CD4-positive, alpha-beta T cell treated with Interferon alpha-2 for 1 hour (primary cell): ENCODE data around the gene CBARP.

Experiments
- DNase-seq, 2 donors: peaks; one replicate each; pipeline ENCODE4 v3.0.0-alpha.2; 2020 to 2022

The CBARP gene

DNA sequence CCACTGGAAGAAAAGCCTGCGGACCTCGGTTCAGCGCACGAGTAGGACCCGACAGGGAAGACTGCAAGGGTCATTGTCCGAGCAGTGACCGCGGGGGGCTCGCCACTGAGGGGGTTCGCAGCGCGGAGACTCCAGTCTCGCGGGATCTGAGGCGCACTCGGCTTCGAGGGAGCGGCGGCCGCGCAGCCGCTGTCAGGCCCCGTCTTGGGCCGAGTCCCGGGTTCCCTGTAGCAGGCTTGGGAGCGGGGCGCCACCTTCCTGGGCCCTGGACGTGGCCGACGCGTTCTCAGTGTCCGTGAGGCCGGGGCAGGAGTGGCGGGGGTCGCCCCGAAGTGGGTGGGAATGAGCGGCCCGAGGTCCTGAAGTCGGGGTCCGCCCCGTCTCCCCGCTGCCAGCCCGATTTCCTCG lies 37.1 kb upstream of the CBARP start:
- no peak for DNase-seq

DNA sequence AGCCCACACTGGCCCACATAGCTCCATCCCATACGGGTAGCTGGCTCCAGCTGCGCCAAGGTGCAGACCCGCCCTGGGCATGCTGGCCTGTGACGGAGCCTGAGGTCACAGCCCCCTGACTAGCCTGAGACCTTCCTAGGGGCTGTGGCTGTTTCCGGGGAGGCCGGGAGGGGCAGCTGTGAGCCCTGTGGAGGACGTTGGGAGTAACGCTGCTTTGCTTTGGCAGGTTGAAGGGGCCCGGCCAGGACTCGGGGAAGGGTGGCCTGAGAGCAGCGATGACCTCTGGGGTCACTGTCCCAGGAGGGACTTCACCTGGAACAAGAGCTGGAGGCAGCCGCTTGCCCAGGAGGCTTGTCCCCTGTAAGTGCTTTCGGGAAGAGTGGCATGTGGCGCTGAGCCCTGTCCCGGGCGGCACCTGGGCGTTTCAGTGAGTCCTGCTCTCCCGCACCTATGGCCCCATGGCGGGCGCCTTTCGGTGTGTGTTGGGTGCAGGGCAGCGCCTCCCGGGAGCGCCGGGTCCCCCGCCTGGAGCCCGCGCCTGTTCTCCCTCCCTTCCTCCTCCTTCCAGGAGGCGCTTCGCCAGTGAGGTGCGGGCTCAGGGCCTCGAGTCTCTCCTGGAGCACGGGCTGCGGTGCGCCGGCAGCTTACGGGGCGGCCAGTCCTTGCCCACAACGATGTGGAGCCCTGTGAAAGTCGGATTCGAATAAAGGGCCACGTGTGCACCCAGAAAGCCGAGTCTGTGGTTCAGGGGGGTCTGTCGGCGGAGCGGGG lies 36.5 kb upstream of the CBARP start:
- DNase-seq, result no peak

- no peak for DNase-seq
Measured at GRCh38 chr19:1273263-1274041, 35.6 kb upstream of the CBARP start.

- DNase-seq, result no peak
Measured at GRCh38 chr19:1272423-1273262, 34.8 kb upstream of the CBARP start.

- DNase-seq, result no peak
Measured at GRCh38 chr19:1271528-1272422, 34.0 kb upstream of the CBARP start.

DNA sequence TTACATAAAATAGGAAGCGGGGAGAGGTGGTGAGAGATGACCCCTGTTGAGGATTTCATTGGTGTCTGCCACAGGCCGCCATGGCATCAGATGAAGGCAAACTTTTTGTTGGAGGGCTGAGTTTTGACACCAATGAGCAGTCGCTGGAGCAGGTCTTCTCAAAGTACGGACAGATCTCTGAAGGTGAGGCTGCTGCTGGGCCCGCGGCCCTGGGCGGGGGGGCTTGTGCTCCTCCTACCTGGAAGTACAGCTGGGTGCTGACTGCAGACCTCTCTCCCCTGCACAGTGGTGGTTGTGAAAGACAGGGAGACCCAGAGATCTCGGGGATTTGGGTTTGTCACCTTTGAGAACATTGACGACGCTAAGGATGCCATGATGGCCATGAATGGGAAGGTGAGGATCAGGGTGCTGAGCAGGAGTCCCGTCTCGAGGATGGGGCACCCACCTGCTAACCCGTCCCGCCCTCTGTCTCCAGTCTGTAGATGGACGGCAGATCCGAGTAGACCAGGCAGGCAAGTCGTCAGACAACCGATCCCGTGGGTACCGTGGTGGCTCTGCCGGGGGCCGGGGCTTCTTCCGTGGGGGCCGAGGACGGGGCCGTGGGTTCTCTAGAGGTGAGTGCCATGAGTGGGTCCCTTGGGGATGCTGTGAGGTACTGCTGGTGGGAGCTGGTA lies 33.2 kb upstream of the CBARP start:
- DNase-seq, result no peak

DNA sequence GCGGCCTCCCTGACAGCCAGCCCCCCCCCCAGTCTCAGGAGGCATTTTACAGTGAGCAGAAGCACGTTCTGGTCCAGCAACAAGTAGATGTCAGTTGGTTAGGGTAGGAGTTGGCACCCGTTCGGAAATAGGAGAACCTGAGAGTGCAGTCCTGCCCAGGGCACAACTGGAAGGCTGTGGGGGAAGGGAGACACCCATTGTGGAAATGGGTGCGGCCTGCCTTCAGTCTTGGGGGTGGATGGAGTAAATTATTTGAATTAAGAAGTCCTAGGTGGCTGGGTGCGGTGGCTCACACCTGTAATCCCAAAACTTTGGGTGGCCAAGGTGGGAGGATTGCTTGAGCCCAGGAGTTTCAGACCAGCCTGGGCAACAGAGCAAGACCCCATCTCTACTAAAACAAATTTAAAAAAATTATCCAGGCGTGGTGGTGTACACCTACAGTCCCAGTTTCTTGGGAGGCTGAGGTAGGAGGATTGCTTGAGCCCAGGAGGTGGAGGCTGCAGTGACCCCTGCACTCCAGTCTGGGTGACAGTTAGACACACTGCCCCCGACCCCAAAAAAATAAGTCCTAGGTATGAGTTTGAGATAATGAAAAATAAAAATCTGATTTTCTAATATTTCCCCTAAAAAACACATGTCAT lies 32.5 kb upstream of the CBARP start:
- DNase-seq, result no peak

DNA sequence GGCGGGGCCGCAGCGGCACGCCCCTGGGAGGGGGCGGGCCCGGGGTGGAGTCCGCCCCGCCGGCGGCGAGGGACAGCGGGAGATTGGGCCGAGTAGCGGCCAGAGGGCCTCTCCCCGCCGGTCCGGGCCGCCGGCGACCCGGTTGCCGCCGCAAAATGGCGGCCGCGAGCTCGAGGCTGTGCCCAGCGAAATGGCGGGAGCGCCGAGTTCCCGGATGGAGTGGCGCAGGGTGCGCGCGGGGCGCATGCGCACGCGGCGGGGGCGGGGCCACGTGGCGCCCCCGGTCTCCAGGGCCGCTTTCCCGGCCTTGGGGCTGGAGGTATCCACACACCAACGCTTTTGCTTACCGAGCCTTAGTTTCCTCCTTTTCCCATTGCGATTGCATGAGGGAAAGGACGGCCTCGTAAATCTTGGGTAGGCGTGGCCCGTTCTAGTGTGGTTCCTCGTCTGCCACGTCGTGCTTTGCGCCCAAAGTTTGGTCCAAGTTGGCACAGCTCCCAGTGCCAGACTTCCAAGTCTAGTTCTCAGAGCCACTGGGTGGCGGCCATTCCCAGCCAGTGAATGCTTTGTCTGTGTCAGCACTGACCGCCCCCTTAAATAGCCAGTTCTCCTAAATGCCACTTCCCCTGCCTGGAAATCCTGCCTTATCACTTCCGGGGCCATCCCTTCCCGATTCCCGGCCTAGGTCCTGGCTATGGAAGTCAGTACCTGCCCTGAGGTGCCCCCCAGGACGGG lies 31.8 kb upstream of the CBARP start:
- peak; percentile 86 to 90 for DNase-seq

- DNase-seq, result peak; percentile 100
Measured at GRCh38 chr19:1269065-1269477, 31.3 kb upstream of the CBARP start, which contains the start of gene CIRBP. CIRBP (plus strand) TSS chr19:1269332; CDS start chr19:1270934, 1,602 bp downstream.

DNA sequence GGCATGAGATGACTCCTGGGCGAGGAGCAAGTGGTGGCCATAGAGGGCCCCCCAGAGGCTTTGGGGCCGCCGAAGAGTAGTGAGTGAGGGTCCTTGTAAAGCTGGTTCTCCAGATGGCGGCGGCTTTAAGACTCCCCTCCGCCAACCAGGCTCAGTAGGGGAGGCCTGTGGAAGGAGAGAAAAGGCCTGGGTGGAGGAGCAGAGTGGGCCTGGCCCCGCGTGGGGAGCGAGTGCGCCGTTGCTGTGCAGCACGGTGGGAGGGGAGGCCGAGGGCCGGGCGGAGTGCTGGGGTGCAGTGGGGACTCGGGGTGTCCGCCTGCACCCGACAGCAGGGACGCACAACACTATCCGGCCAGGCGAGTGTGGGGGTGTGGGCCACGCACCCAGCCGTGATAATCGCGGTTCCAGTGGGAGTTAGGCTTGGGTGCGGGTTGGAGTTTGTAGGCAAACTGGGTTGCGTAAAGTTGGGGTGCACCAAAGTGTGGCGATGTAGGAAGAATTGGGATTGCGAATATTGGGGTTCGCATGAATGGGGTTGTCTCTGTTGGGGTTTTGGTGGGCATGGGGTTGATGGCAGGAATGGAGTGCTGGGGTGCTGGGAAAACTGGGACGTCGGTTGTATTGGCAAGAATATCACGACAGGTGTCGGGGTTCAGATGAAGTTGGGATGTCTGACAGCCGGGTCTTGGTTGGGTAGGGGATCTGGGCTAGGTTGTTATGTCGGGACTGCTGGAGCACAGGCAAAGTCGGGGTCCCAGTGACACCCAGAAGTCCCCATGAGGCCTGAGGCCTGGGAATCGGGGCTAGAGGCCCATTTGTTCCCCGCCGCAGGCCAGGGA lies 30.6 kb upstream of the CBARP start:
- peak in 1 of 2 donors; percentile 3 for DNase-seq

GRCh38 chr19:1267477-1268225 lies 29.8 kb upstream of the CBARP start:
- DNase-seq, result no peak

GRCh38 chr19:1266916-1267476 lies 29.2 kb upstream of the CBARP start:
- peak; percentile 64 to 74 for DNase-seq

DNA sequence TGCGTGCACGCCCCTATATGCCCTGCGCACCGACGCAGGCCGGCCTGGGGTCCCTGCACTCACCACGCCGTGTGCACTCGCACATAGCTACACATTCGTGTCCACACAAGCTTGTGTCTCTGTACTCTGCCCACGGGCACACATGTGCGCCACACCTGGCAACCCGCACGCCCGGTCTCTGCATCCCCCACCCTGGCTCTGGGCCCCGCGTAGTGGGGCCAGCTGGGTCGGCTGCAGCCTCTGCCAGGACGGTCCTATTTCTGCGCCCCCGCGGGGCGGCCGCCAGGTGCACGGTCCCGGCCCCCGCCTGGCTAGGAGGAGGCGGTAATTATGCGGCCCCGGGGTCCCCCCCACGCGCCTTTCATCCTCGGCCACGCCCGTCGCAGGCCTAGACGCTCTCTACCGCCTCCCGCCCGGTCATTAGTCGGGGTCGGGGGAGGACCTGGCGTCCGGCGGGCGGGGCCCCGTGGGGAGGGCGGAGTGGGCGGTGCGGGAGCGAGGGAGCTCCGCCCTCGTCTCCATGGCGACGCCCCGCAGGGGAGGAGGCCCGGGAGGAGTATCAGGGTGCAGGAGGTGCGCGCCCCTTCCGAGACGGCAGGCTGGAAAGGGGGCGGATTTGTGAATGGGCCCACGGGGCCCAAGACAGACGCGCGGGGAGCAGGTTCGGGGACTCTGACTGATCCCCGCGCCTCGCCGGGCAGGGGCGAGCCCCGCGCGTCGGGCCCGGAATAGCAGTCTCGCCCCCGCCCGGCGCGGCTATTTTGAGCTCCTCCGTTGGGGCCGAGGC lies 28.5 kb upstream of the CBARP start:
- DNase-seq, result peak; percentile 86 to 94

GRCh38 chr19:1265615-1266128 lies 27.9 kb upstream of the CBARP start:
- peak; percentile 39 to 50 for DNase-seq

DNA sequence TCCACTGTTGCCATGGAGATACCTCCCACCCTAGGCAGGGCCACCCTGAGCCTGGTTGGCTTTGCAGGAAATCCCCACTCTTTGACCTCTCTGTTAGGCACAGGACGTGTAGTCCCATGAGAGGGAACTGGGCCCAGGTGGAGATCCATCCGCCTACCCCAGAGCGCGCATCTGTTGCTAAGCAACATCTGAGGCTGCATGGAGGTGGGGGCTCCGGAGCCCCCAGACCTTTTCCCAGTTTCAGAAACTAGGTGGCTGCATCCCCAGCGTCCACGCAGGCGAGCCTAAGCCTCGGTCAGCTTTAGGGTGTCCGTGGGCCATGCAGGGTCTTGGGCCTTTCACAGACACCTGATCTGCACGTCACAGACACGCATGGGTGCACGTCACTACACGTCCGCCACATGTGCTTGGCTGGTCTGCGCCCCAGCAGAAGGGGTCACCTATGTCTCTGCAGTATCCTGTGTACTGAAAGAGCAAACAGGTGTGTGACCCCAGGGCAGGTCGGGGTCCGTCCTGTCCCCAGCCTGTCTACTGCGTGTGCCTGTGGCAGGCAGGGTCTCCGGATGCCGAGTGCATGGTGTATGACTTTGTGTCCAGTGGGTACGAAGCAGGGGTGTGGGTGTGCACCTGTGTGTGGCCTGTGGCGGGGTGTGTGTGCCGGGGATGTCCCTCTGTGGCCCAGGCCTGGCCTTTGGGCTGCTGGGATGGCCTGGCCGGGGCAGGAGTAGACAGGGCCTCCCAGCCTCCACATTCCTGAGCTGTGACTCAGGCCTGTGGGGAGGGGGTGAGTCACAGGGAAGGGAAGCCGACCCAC lies 27.2 kb upstream of the CBARP start:
- DNase-seq, result peak in 1 of 2 donors; percentile 30

GRCh38 chr19:1263188-1263587 lies 25.4 kb upstream of the CBARP start:
- no peak for DNase-seq
